ENCODE results near the gene VTA1.

The VTA1 gene

DNA sequence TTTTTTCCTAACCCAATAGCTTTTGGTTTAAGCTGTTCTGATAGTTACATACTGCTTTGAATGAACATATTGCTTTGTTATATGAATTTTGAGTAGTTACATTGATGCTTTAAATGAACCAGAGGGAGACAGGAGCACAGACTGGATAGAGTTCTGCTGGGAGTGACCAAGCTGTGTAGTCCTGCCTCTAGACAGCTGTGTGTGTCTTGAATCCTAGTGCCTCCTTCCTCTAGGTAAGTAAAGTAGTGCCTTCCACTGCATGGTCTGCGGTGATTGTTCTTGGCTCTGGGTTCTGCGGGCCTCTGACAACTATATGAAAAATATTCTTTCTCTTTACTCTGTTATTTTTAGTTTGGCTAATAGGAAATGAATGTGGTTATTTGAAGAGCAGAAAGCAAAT, 108.7 kb downstream of the VTA1 start:
- DNase-seq = no peak
- intact Hi-C loops (cut with DNase I) = no loop called here

DNA sequence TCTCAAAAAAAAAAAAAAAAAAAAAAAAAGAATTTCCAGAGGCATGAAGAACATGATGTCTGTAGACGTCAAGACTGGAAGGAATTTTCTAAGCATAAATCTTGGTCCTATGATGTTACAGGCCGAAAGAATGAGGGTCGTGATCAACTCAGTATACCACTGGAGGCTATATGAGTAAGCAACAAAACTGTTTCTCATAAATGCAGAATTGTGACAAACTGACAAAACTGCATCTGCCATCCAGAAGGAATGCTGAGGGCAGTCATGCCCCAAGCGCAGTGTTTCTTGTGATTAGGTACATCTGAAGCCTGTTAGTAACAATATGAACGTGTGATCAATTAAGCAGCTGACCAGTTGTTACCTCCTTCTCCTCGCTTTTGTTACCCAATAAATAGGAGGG, 111.2 kb downstream of the VTA1 start:
- intact Hi-C loops (cut with DNase I) = no loop called here
- DNase-seq = no peak

DNA sequence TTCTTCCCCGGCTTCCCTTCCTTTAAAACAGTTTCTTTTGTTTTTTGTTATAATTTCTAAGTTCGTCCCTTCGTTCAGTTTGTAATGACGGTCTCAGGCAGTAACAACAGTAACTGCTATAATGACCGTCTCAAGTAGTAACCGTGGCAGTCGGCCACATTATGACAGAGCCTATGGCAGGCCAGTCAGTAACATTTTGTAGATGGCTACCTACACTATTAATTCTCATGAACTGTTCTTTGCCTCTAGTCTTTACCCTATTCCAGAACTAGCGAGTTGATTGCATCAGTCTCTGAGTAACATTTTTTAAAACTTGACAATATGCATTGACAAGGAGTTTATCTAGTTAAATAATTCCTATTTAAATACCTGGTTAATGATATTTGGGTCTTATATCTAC, 111.7 kb downstream of the VTA1 start:
- no peak for DNase-seq
- intact Hi-C loops (cut with DNase I) = no loop called here

DNA sequence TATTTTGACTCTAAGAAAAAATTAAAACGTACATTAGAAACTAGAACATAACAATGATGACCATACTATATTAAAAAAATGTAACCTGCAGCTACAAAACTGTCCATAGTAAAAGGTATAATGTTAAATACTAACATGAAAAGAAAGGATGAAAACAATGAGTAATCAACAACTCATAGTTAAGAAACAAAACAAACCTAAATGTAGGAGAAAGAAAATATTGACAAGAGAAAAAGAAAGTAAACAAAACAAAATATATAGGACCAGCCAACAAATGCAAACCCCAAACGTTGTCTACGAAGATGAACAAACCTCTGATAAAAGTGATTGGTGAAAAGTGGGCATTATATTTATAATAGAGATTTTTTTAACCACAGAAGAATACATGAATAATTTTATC, 113.7 kb downstream of the VTA1 start:
- DNase-seq = no peak
- intact Hi-C loops (cut with DNase I) = no loop called here

DNA sequence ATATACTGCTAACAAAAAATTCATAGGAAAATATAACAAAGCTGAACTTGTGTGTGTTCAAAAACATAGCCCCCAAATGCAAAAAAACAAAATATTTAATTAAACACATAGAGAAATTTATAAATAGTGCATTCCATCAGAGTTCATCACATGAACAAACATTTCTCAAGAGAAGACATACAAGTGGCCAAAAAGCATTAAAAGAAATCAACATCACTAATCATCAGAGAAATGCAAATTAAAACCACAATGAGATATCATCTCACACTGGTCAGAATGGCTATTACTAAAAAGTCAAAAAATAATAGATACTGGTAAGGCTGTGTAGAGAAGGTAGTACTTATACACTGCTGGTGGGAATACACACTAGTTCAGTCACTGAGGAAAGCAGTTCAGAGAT, 115.2 kb downstream of the VTA1 start:
- DNase-seq = no peak
- intact Hi-C loops (cut with DNase I) = no loop called here

DNA sequence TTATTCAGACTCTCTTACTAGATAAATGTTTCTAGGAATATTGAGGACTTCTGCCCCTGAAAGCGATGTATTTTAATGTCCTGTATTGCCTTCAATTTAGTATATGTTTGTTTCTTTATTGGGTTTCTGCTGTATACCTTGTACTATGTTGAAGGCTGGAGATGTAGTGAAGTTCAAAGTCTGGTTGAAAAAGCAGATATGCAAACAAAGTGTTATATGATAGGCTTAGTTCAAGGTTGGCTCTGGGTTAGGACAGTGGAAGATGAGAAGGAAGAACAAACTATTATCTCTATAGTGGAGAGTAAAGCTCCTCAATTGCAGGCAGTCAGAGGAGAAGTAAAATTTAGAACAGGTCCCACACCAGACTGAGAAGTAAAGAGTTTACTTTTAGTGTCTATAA, 118.4 kb downstream of the VTA1 start:
- no peak for DNase-seq
- intact Hi-C loops (cut with DNase I) = no loop called here

DNA sequence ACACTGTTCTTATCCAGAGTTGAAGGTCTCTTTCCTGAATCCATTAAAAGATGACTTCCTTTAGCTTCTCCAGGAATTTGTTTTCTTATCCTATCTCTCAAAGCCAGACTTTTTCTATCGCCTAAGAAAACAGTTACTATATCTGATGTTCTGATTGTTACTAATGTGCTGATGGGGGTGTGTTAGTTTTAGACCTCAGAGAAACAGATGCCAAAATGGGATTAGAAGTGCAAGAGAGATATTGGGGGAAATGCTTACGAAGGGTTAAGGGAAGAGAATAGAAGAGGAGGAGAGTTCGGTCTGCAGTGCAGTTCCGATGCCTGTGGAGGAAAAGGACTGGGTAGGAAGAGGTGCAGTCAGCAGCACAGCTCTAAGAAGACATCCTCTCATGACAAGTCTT, 119.0 kb downstream of the VTA1 start:
- intact Hi-C loops (cut with DNase I) = no loop called here
- DNase-seq = no peak

DNA sequence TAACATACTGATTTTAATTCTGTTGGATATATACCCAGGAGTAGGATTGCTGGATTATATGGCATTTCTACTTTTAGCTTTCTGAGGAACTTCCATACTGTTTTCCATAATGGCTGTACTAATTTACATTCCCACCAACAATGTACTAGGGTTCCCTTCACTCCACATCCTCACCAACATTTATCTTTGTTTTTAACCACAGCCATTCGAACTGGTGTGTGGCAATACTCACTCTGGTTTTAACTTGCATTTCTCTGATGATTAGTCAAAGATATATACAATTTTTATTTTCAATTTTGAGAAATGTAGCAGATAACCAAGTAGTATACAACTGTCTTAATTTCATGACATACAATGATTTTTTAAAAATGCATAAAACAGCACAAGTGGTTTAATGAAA, 124.4 kb downstream of the VTA1 start:
- intact Hi-C loops (cut with DNase I) = no loop called here
- no peak for DNase-seq
